Measurements from ENCODE around the gene SPANXN1.
"Not testable (repeated sequence)": the region's sequence is repeated elsewhere in the genome, so short reads cannot be mapped to it uniquely, and the experiment has no call there.

The SPANXN1 gene

GRCh38 chrX:145247203-145247602 is at the start of gene SPANXN1:
SPANXN1 (plus strand) TSS chrX:145247503; CDS start chrX:145247587, 84 bp downstream.
- DNase-seq (ENCODE audit: low read depth), result not testable (repeated sequence)

- DNase-seq (ENCODE audit: low read depth), result no peak
These were observed 48.2 kb upstream of the SPANXN1 start for GRCh38 chrX:145199078-145199477.

DNA sequence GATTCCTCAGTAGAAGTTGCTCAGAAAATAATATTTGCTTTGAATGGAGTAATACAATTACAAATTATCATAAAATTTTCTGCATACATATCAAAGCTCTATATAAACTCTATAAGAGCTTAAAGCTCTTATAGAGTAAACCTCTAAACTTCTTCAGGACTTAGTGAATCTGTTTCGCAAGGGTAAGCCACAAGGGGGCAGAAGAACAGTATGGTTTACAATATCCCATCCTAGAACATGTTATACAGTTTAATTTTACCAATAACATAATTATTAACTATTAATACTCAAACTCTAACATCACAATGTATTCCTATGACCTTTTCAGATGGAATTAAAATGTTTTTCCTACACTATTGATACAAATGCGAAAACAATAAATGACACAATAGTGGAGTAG is 33.8 kb upstream of the SPANXN1 start:
- DNase-seq (ENCODE audit: low read depth), result no peak

GRCh38 chrX:145292218-145292617 is 44.9 kb downstream of the SPANXN1 start:
- no peak for DNase-seq (ENCODE audit: low read depth)
